Spleen (tissue), 11 donors: ENCODE measurements around the gene PVALEF. TPM values are rescaled to one million over a fixed set of nuclear protein-coding genes. Genes with fewer than 3 reads are reported as not detected.

Experiments used
- DNase-seq: peaks from one replicate; pipeline ENCODE4 v3.0.0-alpha.2; 2020
- H3K27ac ChIP-seq, 8 donors: fragments of 200-600 bp; sonication (generic) in 7 of 8; 1 replicate in 4 of 8; 2 replicates in 4 of 8; pipeline versions ENCODE4 v1.5.0 to v1.8.0; 2016 to 2021; ENCODE audit warnings: inconsistent platforms in 4 of 8, mild to moderate bottlenecking in 4 of 8, moderate library complexity in 1 of 8
- H3K27me3 ChIP-seq, 7 donors: fragments of 200-600 bp; sonication (generic) in 6 of 7; replicated peaks in 1 of 7; 1 replicate in 4 of 7; 2 replicates in 3 of 7; pipeline versions ENCODE4 v1.5.0 to v1.8.0; 2016 to 2021; ENCODE audit warnings: inconsistent platforms in 3 of 7, mild to moderate bottlenecking in 1 of 7
- H3K36me3 ChIP-seq, 6 donors: fragments of 200-600 bp; sonication (generic) in 5 of 6; 1 replicate in 4 of 6; 2 replicates in 2 of 6; pipeline versions ENCODE4 v1.5.0 to v1.8.0; 2016 to 2021; ENCODE audit warnings: inconsistent platforms in 2 of 6
- H3K4me1 ChIP-seq, 6 donors: fragments of 200-600 bp; sonication (generic) in 5 of 6; 1 replicate in 3 of 6; 2 replicates in 3 of 6; pipeline versions ENCODE4 v1.5.0 to v1.8.0; 2016 to 2021; ENCODE audit warnings: inconsistent platforms in 3 of 6
- H3K4me3 ChIP-seq, 8 donors: fragments of 200-600 bp; sonication (generic) in 7 of 8; 1 replicate in 4 of 8; 2 replicates in 4 of 8; pipeline versions ENCODE4 v1.5.0 to v1.8.0; 2016 to 2021; ENCODE audit warnings: inconsistent platforms in 4 of 8, mild to moderate bottlenecking in 4 of 8, moderate library complexity in 2 of 8
- H3K9me3 ChIP-seq, 8 donors: fragments of 200-600 bp; sonication (generic) in 7 of 8; 1 replicate in 4 of 8; 2 replicates in 4 of 8; pipeline versions ENCODE4 v1.5.0 to v1.8.0; 2016 to 2021; ENCODE audit warnings: inconsistent platforms in 4 of 8
- POLR2A ChIP-seq, 3 donors: fragments of 450-650 bp; IDR thresholded peaks; one replicate each; pipeline ENCODE4 v1.5.1; 2017; ENCODE audit warnings: antibody characterized with exemption in 3 of 3, mild to moderate bottlenecking in 1 of 3
- POLR2AphosphoS5 ChIP-seq, 3 donors: sonication (generic); formaldehyde crosslinking; IDR thresholded peaks; one replicate each; pipeline ENCODE4 v1.5.1; 2017; ENCODE audit warnings: antibody characterized with exemption in 3 of 3
- WGBS, 5 donors: extraction: QIAGEN DNeasy Blood & Tissue Kit in 3 of 5; methylation state at CpG; one replicate each; pipeline versions ENCODE4 v1.1.5 to v1.1.7; 2013 to 2018; 5-methylcytosine and 5-hydroxymethylcytosine counted together
- intact Hi-C: fragments of 100-400 bp; cut with DNase I; formaldehyde crosslinking; loops from one replicate; pipeline ENCODE4 v1.15.0; 2023; ENCODE audit warnings: low total_unique reads
- polyA plus RNA-seq, 3 donors: library from polyadenylated mRNA; stranded (reverse); fragments of 200-250 nt; gene quantifications; one replicate each; pipeline ENCODE4 v1.2.1, GENCODE V29; 2013
- total RNA-seq, 7 donors: library from RNA; depleted of rRNA in 3 of 7; stranded (reverse); fragments of >200 nt in 3 of 7; fragmentation: NEBNext Ultra II Directional in 4 of 7; extraction: Animal tissue kit (Norgen Biotek cat#: 25700) in 4 of 7; gene quantifications; one replicate each; pipeline versions ENCODE4 v1.1.0 to v1.2.1, GENCODE V29; 2016 to 2021
- TF ChIP-seq, protein P1 (sequence below), 11 experiments: fragments of 200-600 bp in 7 of 11; fragments of 450-650 bp in 4 of 11; sonication (generic) in 4 of 11; IDR thresholded peaks in 8 of 11; conservative IDR thresholded peaks in 3 of 11; 1 replicate in 7 of 11; 2 replicates in 4 of 11; pipeline versions ENCODE4 v1.4.0 to v1.8.0; 2016 to 2021; ENCODE audit warnings: antibody characterized with exemption in 11 of 11, inconsistent platforms in 4 of 11, mild to moderate bottlenecking in 1 of 11
- donor health status: healthy with polysubstance abuse.
- donor health status: DM: no; HTN: no; CAD: no; lungs with moderate emphysema.
- donor health status: DM: no; HTN: no; CAD: no.
- donor health status: Bipolar disorder and iron deficiency.
- donor health status: healthy.
- donor health status: DM: no; HTN: no; CAD: no.
- donor health status: DM: yes; HTN: yes; CAD: no.

Gene PVALEF
- total and polyA plus RNA-seq, 10 donors = not detected

DNA sequence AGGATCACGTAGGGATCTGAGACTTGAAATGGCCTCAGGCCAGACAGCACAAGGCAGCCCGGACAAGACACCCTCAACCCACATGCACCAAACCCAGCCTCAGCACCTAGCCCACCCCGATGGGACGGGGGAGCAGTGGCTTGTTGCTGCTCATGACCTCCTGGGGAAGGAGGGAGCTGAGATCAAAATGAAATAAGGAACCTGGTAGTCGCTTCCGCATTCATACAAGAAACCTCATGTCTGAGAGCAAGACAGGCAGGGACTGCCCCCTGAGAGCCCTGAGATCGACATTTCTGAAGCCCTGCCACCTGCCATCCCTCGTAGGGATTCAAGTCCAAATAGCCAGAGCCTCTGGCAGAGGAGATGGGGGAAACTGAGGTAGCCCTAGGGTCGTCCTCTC is 63.1 kb downstream of the PVALEF start:
- DNase-seq = no peak
- 49 to 70% (median 58%) methylated on average over 8 to 9 of the region's 9 CpGs for WGBS, 5 donors
- H3K4me1 ChIP-seq = peaks cover 0 to 43% (median 26%) of the 10 kb centered on the region in 6 donors
- no peaks in the 10 kb centered on the region for H3K27me3 ChIP-seq
- H3K27ac ChIP-seq = peak overlapping the region; percentile 32 to 79 (median 66)
- H3K36me3 ChIP-seq = peaks cover 0 to 52% (median 42%) of the 10 kb centered on the region in 6 donors
- no peaks in the 10 kb centered on the region for H3K9me3 ChIP-seq
- no peak overlapping the region for H3K4me3 ChIP-seq
- intact Hi-C loops = no loop called here
- peak; percentile 19 to 53 (median 46) for TF ChIP-seq POLR2AphosphoS5 (IDR thresholded peaks at IDR 0.05)
- TF ChIP-seq, protein P1, sequence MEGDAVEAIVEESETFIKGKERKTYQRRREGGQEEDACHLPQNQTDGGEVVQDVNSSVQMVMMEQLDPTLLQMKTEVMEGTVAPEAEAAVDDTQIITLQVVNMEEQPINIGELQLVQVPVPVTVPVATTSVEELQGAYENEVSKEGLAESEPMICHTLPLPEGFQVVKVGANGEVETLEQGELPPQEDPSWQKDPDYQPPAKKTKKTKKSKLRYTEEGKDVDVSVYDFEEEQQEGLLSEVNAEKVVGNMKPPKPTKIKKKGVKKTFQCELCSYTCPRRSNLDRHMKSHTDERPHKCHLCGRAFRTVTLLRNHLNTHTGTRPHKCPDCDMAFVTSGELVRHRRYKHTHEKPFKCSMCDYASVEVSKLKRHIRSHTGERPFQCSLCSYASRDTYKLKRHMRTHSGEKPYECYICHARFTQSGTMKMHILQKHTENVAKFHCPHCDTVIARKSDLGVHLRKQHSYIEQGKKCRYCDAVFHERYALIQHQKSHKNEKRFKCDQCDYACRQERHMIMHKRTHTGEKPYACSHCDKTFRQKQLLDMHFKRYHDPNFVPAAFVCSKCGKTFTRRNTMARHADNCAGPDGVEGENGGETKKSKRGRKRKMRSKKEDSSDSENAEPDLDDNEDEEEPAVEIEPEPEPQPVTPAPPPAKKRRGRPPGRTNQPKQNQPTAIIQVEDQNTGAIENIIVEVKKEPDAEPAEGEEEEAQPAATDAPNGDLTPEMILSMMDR (IDR thresholded peaks at IDR 0.05 in 8 of 11, conservative IDR thresholded peaks at IDR 0.05 in 3 of 11) = no peak
- no peak for TF ChIP-seq POLR2A (IDR thresholded peaks at IDR 0.05)

DNA sequence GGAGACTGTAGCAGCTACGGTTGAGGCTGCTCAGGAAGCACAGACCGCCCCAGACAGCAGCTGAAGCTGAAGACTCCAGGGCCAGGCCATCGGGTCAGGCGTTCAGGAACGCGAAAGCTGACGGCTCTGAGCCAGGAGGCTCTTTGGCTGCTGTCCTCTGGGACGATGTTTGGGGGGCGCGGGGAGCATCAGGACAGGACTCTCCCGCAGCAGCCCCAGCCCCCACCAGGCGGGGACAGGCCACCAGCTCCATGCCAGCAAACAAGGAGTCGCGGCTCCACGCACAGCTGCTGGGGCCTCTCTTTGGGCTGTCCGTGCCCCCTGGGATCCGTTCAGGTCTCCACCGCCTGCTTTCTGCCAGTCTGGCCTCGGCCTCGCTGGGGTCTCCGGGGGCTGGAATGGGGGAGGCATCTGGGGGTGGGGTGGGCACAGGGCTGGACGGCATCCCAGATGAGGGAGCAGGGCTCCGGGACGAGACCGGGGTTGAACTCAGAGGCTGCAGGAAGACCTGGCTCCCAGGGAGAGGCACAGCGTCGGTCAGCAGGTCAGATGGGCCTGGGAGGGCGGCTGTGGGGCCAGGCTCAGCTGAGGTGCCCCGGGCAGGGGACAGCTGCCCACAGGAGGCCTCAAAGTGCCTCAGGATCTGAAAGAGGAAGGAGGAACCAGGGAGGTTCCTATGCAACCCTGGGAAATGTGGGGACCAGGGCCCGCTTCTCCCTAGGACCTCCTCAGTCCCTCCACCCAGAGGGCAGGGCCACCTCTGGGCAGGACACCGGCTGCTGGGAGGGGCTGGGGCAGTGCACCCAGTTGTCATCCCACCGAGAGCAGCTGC is 63.7 kb downstream of the PVALEF start:
- intact Hi-C loops = no loop called here
- H3K36me3 ChIP-seq = peaks cover 0 to 58% (median 48%) of the 10 kb centered on the region in 6 donors
- peaks cover 0 to 37% (median 21%) of the 10 kb centered on the region in 6 donors for H3K4me1 ChIP-seq
- H3K27ac ChIP-seq = peak overlapping the region; percentile 32 to 79 (median 66)
- WGBS, 5 donors = 82 to 92% (median 83%) methylated on average over 21 to 32 of the region's 32 CpGs
- DNase-seq = no peak
- TF ChIP-seq, protein P1 (IDR thresholded peaks at IDR 0.05 in 8 of 11, conservative IDR thresholded peaks at IDR 0.05 in 3 of 11) = no peak
- no peak for TF ChIP-seq POLR2A (IDR thresholded peaks at IDR 0.05)
- TF ChIP-seq POLR2AphosphoS5 (IDR thresholded peaks at IDR 0.05) = no peak
- H3K4me3 ChIP-seq = no peak overlapping the region
- no peaks in the 10 kb centered on the region for H3K9me3 ChIP-seq
- no peaks in the 10 kb centered on the region for H3K27me3 ChIP-seq

DNA sequence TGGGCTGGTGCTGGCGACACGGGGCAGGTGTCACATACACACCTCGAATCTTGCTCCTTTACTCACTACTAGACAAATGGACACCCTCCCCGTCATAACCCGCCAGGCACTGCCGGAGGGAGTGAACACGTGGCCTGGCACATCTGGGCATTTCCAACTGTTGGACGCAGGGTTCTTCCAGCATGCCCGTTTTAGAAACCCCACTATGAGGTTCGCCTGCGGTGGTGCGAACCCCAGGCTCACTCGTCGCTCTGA is 64.3 kb downstream of the PVALEF start:
- Histone ChIP-seq H3K4me1 (peaks cover 0 to 36% (median 21%) of the 10 kb centered on the region in 6 donors), H3K27ac (peak overlapping the region in 2 of 8 donors; percentile 74 to 79), H3K4me3 (no peak overlapping the region), H3K36me3 (peaks cover 0 to 64% (median 52%) of the 10 kb centered on the region in 6 donors), H3K9me3 (no peaks in the 10 kb centered on the region), H3K27me3 (no peaks in the 10 kb centered on the region)
- DNase-seq = no peak
- intact Hi-C loops = no loop called here
- 93 to 97% (median 96%) methylated on average over 11 to 14 of the region's 14 CpGs for WGBS, 5 donors
- TF ChIP-seq POLR2AphosphoS5 (IDR thresholded peaks at IDR 0.05) (no peak), POLR2A (IDR thresholded peaks at IDR 0.05) (no peak)
- TF ChIP-seq, protein P1 (IDR thresholded peaks at IDR 0.05 in 8 of 11, conservative IDR thresholded peaks at IDR 0.05 in 3 of 11) = no peak

GRCh38 chr17:81230043-81230820 is 64.9 kb downstream of the PVALEF start:
- peaks cover 0 to 37% (median 22%) of the 10 kb centered on the region in 6 donors for H3K4me1 ChIP-seq
- no peak for DNase-seq
- H3K27ac ChIP-seq = no peak overlapping the region
- H3K4me3 ChIP-seq = no peak overlapping the region
- H3K27me3 ChIP-seq = no peaks in the 10 kb centered on the region
- WGBS, 5 donors = 90 to 96% (median 92%) methylated on average over 20 to 26 of the region's 26 CpGs
- no peaks in the 10 kb centered on the region for H3K9me3 ChIP-seq
- intact Hi-C loops = no loop called here
- TF ChIP-seq POLR2AphosphoS5 (IDR thresholded peaks at IDR 0.05) = no peak
- TF ChIP-seq, protein P1 (IDR thresholded peaks at IDR 0.05 in 8 of 11, conservative IDR thresholded peaks at IDR 0.05 in 3 of 11) = peak in 5 of 11 experiments; percentile 7 to 34 (median 33)
- H3K36me3 ChIP-seq = peaks cover 0 to 68% (median 52%) of the 10 kb centered on the region in 6 donors
